ENCODE data around the gene TRAT1. TPM values are rescaled to one million over a fixed set of nuclear protein-coding genes. Genes with fewer than 3 reads are reported as not detected.
"Not testable (repeated sequence)": the region's sequence is repeated elsewhere in the genome, so short reads cannot be mapped to it uniquely, and the experiment has no call there.

Gene TRAT1
- total RNA-seq, 6 experiments from 2014 or later, result 0.27 to 1.9 (median 1.5) TPM; not detected in 3

- H3K27ac ChIP-seq, result no peak overlapping the region
These were observed 2.0 kb upstream of the TRAT1 start for GRCh38 chr3:108820586-108820985.

DNA sequence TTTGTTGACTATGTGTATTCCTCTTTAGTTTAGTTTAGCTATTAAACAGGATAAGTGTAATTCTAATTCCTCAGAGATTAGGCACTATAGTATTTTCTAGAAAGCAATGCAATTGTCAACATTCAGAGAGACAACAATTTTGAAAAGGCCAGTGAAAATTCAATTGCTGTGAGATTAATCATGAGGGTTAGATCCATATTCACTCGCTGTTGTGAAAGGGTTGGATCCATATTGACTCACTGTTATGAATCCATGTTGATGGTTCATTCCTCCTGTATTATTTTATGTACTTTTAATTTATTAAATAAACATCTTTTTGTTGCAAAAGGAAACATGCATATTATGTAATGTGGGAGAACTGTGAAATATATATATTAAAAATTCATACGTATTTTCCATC lies 641 bp downstream of the TRAT1 start:
- H3K27ac ChIP-seq, result no peak overlapping the region
- no peak for TF ChIP-seq POLR2A (IDR thresholded peaks at IDR 0.05)
- TF ChIP-seq CTCF (IDR thresholded peaks at IDR 0.05), result no peak
- DNase-seq (no peak), ATAC-seq (no peak)
- intact Hi-C loops (cut with DNase I), result no loop called here
- H3K4me3 ChIP-seq, result no peak overlapping the region
- H3K4me1 ChIP-seq, result no peaks in the 10 kb centered on the region
- no peaks in the 10 kb centered on the region for H3K36me3 ChIP-seq
- no peaks in the 10 kb centered on the region for H3K27me3 ChIP-seq
- WGBS (ENCODE audit: insufficient coverage, low coverage, low lambda C conversion rate, missing lambda C conversion rate), result 62% methylated on average over 2 of the region's 2 CpGs
- H3K9me3 ChIP-seq, result no peaks in the 10 kb centered on the region

More at GRCh38 chr3:108820586-108820985, 2.0 kb upstream of the TRAT1 start:
- Histone ChIP-seq H3K9me3 (no peaks in the 10 kb centered on the region), H3K27me3 (no peaks in the 10 kb centered on the region), H3K36me3 (no peaks in the 10 kb centered on the region), H3K4me3 (no peak overlapping the region), H3K4me1 (no peaks in the 10 kb centered on the region)
- ATAC-seq, result no peak
- TF ChIP-seq POLR2A (IDR thresholded peaks at IDR 0.05) (no peak), CTCF (IDR thresholded peaks at IDR 0.05) (no peak)
- intact Hi-C loops (cut with DNase I), result no loop called here
- no peak for DNase-seq
- 88% methylated on average over 1 of the region's 1 CpG for WGBS (ENCODE audit: insufficient coverage, low coverage, low lambda C conversion rate, missing lambda C conversion rate)

DNA sequence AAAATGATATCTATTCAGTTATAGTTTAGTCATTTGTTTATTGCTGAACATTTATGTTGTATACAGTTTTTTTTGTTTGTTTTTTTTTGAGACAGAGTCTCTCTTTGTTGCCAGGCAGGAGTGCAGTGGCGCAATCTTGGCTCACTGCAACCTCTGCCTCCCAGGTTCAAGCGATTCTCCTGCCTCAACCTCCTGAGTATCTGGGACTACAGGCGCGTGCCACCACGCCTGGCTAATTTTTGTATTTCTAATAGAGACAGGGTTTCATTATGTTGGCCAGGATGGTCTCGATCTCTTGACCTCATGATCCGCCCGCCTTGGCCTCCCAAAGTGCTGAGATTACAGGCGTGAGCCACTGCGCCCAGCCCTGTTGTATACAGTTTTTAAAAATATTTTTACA lies 1.2 kb downstream of the TRAT1 start:
- H3K4me1 ChIP-seq; H3K27me3 ChIP-seq; H3K36me3 ChIP-seq; H3K9me3 ChIP-seq; ATAC-seq; DNase-seq; intact Hi-C loops (cut with DNase I); H3K4me3 ChIP-seq; H3K27ac ChIP-seq: not testable (repeated sequence)
- WGBS (ENCODE audit: insufficient coverage, low coverage, low lambda C conversion rate, missing lambda C conversion rate), result 65% methylated on average over 7 of the region's 10 CpGs

- no peak for TF ChIP-seq POLR2A (IDR thresholded peaks at IDR 0.05)
- TF ChIP-seq CTCF (IDR thresholded peaks at IDR 0.05), result no peak
- ATAC-seq, result no peak
- H3K9me3 ChIP-seq, result no peaks in the 10 kb centered on the region
- H3K27ac ChIP-seq, result no peak overlapping the region
- H3K36me3 ChIP-seq, result no peaks in the 10 kb centered on the region
- no peak overlapping the region for H3K4me3 ChIP-seq
- intact Hi-C loops (cut with DNase I), result no loop called here
- H3K27me3 ChIP-seq, result no peaks in the 10 kb centered on the region
- 48% methylated on average over 6 of the region's 6 CpGs for WGBS (ENCODE audit: insufficient coverage, low coverage, low lambda C conversion rate, missing lambda C conversion rate)
- DNase-seq, result no peak
- H3K4me1 ChIP-seq, result no peaks in the 10 kb centered on the region
These were observed 4.0 kb downstream of the TRAT1 start for GRCh38 chr3:108826309-108827187.

GRCh38 chr3:108830381-108830780 lies 7.8 kb downstream of the TRAT1 start:
- no peaks in the 10 kb centered on the region for H3K27me3 ChIP-seq
- no peak overlapping the region for H3K27ac ChIP-seq

More at GRCh38 chr3:108830381-108830780, 7.8 kb downstream of the TRAT1 start:
- H3K36me3 ChIP-seq, result no peaks in the 10 kb centered on the region
- WGBS (ENCODE audit: insufficient coverage, low coverage, low lambda C conversion rate, missing lambda C conversion rate), result 44% methylated on average over 3 of the region's 3 CpGs
- H3K4me3 ChIP-seq, result no peak overlapping the region
- intact Hi-C loops (cut with DNase I), result no loop called here
- no peak for TF ChIP-seq CTCF (IDR thresholded peaks at IDR 0.05)
- TF ChIP-seq POLR2A (IDR thresholded peaks at IDR 0.05), result no peak
- H3K4me1 ChIP-seq, result no peaks in the 10 kb centered on the region
- no peak for DNase-seq
- H3K9me3 ChIP-seq, result no peaks in the 10 kb centered on the region
- ATAC-seq, result no peak

All from right lobe of liver (tissue), 6 donors.